Measurements from ENCODE around the gene SCAPER.

- TF ChIP-seq ZBTB33 (IDR thresholded peaks at IDR 0.05) (no peak), YY1 (IDR thresholded peaks at IDR 0.05) (no peak), JUND (IDR thresholded peaks at IDR 0.05) (no peak), RXRA (IDR thresholded peaks at IDR 0.05) (no peak), RAD21 (IDR thresholded peaks at IDR 0.05) (no peak), REST (IDR thresholded peaks at IDR 0.05) (no peak), SP1 (IDR thresholded peaks at IDR 0.05) (no peak), TAF1 (conservative IDR thresholded peaks at IDR 0.05) (no peak)
- TF ChIP-seq, protein P1, sequence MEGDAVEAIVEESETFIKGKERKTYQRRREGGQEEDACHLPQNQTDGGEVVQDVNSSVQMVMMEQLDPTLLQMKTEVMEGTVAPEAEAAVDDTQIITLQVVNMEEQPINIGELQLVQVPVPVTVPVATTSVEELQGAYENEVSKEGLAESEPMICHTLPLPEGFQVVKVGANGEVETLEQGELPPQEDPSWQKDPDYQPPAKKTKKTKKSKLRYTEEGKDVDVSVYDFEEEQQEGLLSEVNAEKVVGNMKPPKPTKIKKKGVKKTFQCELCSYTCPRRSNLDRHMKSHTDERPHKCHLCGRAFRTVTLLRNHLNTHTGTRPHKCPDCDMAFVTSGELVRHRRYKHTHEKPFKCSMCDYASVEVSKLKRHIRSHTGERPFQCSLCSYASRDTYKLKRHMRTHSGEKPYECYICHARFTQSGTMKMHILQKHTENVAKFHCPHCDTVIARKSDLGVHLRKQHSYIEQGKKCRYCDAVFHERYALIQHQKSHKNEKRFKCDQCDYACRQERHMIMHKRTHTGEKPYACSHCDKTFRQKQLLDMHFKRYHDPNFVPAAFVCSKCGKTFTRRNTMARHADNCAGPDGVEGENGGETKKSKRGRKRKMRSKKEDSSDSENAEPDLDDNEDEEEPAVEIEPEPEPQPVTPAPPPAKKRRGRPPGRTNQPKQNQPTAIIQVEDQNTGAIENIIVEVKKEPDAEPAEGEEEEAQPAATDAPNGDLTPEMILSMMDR (IDR thresholded peaks at IDR 0.05; ENCODE audit: low read depth, low read length, missing input control) = no peak
- TF ChIP-seq, protein P2, sequence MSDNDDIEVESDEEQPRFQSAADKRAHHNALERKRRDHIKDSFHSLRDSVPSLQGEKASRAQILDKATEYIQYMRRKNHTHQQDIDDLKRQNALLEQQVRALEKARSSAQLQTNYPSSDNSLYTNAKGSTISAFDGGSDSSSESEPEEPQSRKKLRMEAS (IDR thresholded peaks at IDR 0.05) = no peak
- TF ChIP-seq, protein P3, sequence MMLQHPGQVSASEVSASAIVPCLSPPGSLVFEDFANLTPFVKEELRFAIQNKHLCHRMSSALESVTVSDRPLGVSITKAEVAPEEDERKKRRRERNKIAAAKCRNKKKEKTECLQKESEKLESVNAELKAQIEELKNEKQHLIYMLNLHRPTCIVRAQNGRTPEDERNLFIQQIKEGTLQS (IDR thresholded peaks at IDR 0.05) = no peak
Measured at GRCh38 chr15:76347482-76348055, 557.6 kb downstream of the SCAPER start.
